ENCODE results near the gene M1AP. TPM values are rescaled to one million over a fixed set of nuclear protein-coding genes. Genes with fewer than 3 reads are reported as not detected.

The M1AP gene
- total RNA-seq, 4 donors from 2014 or later = 0.20 TPM; not detected in 3

GRCh38 chr2:74548900-74549826, 99.0 kb downstream of the M1AP start:
- ATAC-seq = peak; percentile 45 to 70
- peaks cover 17 to 30% (median 26%) of the 10 kb centered on the region in 3 donors for H3K27me3 ChIP-seq
- no peaks in the 10 kb centered on the region for H3K36me3 ChIP-seq
- intact Hi-C loops (cut with DNase I; ENCODE audit: low total_unique reads) (loop anchor here (1.0 kb wide), 1 partner anchor 42 kb away; the partner anchor contains the start of gene PCGF1), in situ Hi-C loops (cut with MboI; ENCODE audit: low sequenced_read_pairs in 4 of 4) (loop anchor here in 1 of 4 donors (25.0 kb wide), 1 partner anchor 1312 kb away; the partner anchor contains the start of genes CCT7 and PRADC1)
- TF ChIP-seq CTCF (IDR thresholded peaks at IDR 0.05 in 4 of 5, conservative IDR thresholded peaks at IDR 0.05 in 1 of 5) (no peak), POLR2A (IDR thresholded peaks at IDR 0.05) (no peak)
- H3K4me1 ChIP-seq = peaks cover 4 to 13% of the 10 kb centered on the region in 2 donors
- no peak for DNase-seq
- peak overlapping the region; percentile 32 to 65 (median 53) for H3K27ac ChIP-seq
- peak overlapping the region; percentile 55 to 70 (median 63) for H3K4me3 ChIP-seq
- no peaks in the 10 kb centered on the region for H3K9me3 ChIP-seq

- H3K36me3 ChIP-seq = no peaks in the 10 kb centered on the region
- H3K9me3 ChIP-seq = no peaks in the 10 kb centered on the region
- intact Hi-C loops (cut with DNase I; ENCODE audit: low total_unique reads) = no loop called here
- H3K27ac ChIP-seq = peak overlapping the region; percentile 32 to 65 (median 53)
- peaks cover 11 to 23% (median 22%) of the 10 kb centered on the region in 3 donors for H3K27me3 ChIP-seq
- H3K4me3 ChIP-seq = peak overlapping the region; percentile 55 to 70 (median 63)
- no peak for DNase-seq
- peak in 1 of 2 donors; percentile 22 for ATAC-seq
- in situ Hi-C loops (cut with MboI; ENCODE audit: low sequenced_read_pairs in 4 of 4) = loop anchor here in 1 of 4 donors (25.0 kb wide), 1 partner anchor 1311 kb away; the partner anchor contains the start of genes CCT7 and PRADC1
- peaks cover 4 to 13% of the 10 kb centered on the region in 2 donors for H3K4me1 ChIP-seq
- no peak for TF ChIP-seq POLR2A (IDR thresholded peaks at IDR 0.05)
- no peak for TF ChIP-seq CTCF (IDR thresholded peaks at IDR 0.05 in 4 of 5, conservative IDR thresholded peaks at IDR 0.05 in 1 of 5)
Observed at GRCh38 chr2:74548285-74548899, 99.7 kb downstream of the M1AP start.

GRCh38 chr2:74546004-74546403, 102.1 kb downstream of the M1AP start:
- DNase-seq = no peak
- peaks cover 5 to 13% of the 10 kb centered on the region in 2 donors for H3K4me1 ChIP-seq
- no peaks in the 10 kb centered on the region for H3K9me3 ChIP-seq
- TF ChIP-seq CTCF (IDR thresholded peaks at IDR 0.05 in 4 of 5, conservative IDR thresholded peaks at IDR 0.05 in 1 of 5) = no peak
- TF ChIP-seq POLR2A (IDR thresholded peaks at IDR 0.05) = no peak
- H3K4me3 ChIP-seq = no peak overlapping the region
- no peak for ATAC-seq
- H3K36me3 ChIP-seq = no peaks in the 10 kb centered on the region
- H3K27me3 ChIP-seq = peaks cover 8 to 15% (median 11%) of the 10 kb centered on the region in 3 donors
- no peak overlapping the region for H3K27ac ChIP-seq
- in situ Hi-C loops (cut with MboI; ENCODE audit: low sequenced_read_pairs in 4 of 4) (loop anchor here in 1 of 4 donors (25.0 kb wide), 1 partner anchor 1309 kb away; the partner anchor contains the start of genes CCT7 and PRADC1), intact Hi-C loops (cut with DNase I; ENCODE audit: low total_unique reads) (no loop called here)

- ATAC-seq = no peak
- intact Hi-C loops (cut with DNase I; ENCODE audit: low total_unique reads) (no loop called here), in situ Hi-C loops (cut with MboI; ENCODE audit: low sequenced_read_pairs in 4 of 4) (loop anchor here in 1 of 4 donors (25.0 kb wide), 1 partner anchor 1307 kb away; the partner anchor contains the start of genes CCT7 and PRADC1)
- DNase-seq = no peak
- Histone ChIP-seq H3K36me3 (no peaks in the 10 kb centered on the region), H3K4me3 (no peak overlapping the region), H3K27me3 (peaks cover 5 to 7% (median 6%) of the 10 kb centered on the region in 3 donors), H3K9me3 (no peaks in the 10 kb centered on the region), H3K27ac (no peak overlapping the region), H3K4me1 (peaks cover 10 to 11% of the 10 kb centered on the region in 2 donors)
- TF ChIP-seq CTCF (IDR thresholded peaks at IDR 0.05 in 4 of 5, conservative IDR thresholded peaks at IDR 0.05 in 1 of 5) = no peak
- TF ChIP-seq POLR2A (IDR thresholded peaks at IDR 0.05) = no peak
Observed at GRCh38 chr2:74544634-74545033, 103.5 kb downstream of the M1AP start.

Data from gastrocnemius medialis (tissue), 4 donors.